Activated T-cell treated with anti-CD3 and anti-CD28 coated beads, Interleukin-2, amount 50 U/mL, for 72 hours (primary cell): Measurements from ENCODE around the gene CLCN4. TPM values are rescaled to one million over a fixed set of nuclear protein-coding genes. Genes with fewer than 3 reads are reported as not detected.
A peak's percentile ranks its signal among the peaks of the same experiment; 100 is the strongest.

Experiments used
- ATAC-seq, 2 donors: fragments of 150-1000 bp; cut with Tn5 transposase; replicated peaks in 1 of 2; 2 replicates each; pipeline ENCODE4 v1.10.0; 2021; ENCODE audit warnings: moderate library complexity in 2 of 2, mild to moderate bottlenecking in 1 of 2
- DNase-seq, 2 donors: peaks; one replicate each; pipeline ENCODE4 v3.0.0; 2021 to 2022; ENCODE audit warnings: mixed read lengths in 1 of 2
- H3K27ac Mint-ChIP-seq: one replicate; pipeline ENCODE4 v1.8.0; 2022; ENCODE audit warnings: mild to moderate bottlenecking, moderate library complexity, mixed read lengths
- H3K27me3 Mint-ChIP-seq: one replicate; pipeline ENCODE4 v1.8.0; 2022; ENCODE audit warnings: low read depth, mixed read lengths
- H3K36me3 Mint-ChIP-seq, 2 donors: one replicate each; pipeline ENCODE4 v1.8.0; 2022; ENCODE audit warnings: mixed read lengths in 2 of 2, mild to moderate bottlenecking in 1 of 2; ENCODE audit not compliant: insufficient read depth in 2 of 2
- H3K4me1 Mint-ChIP-seq: one replicate; pipeline ENCODE4 v1.8.0; 2022; ENCODE audit warnings: low read depth, mixed read lengths
- H3K4me3 Mint-ChIP-seq, 2 donors: one replicate each; pipeline ENCODE4 v1.8.0; 2022; ENCODE audit warnings: mild to moderate bottlenecking in 2 of 2, mixed read lengths in 2 of 2, moderate library complexity in 2 of 2
- H3K9me3 Mint-ChIP-seq, 2 donors: one replicate each; pipeline ENCODE4 v1.8.0; 2022; ENCODE audit warnings: mixed read lengths in 2 of 2
- total RNA-seq, 2 donors: library from RNA; stranded (reverse); gene quantifications; one replicate each; pipeline ENCODE4 v1.2.3, GENCODE V29; 2022

The CLCN4 gene
- total RNA-seq, 2 donors from 2014 or later: 0.02 to 0.19 TPM

GRCh38 chrX:10119399-10119990 is 37.3 kb upstream of the CLCN4 start:
- H3K4me1 Mint-ChIP-seq: peaks cover 31% of the 10 kb centered on the region
- DNase-seq (peak; percentile 67 to 69), ATAC-seq (peak; percentile 66 to 71)
- no peaks in the 10 kb centered on the region for H3K27me3 Mint-ChIP-seq
- no peaks in the 10 kb centered on the region for H3K9me3 Mint-ChIP-seq
- H3K27ac Mint-ChIP-seq: peak overlapping the region; percentile 31
- peak overlapping the region in 1 of 2 donors; percentile 6 for H3K4me3 Mint-ChIP-seq
- H3K36me3 Mint-ChIP-seq: peaks cover 0 to 2% of the 10 kb centered on the region in 2 donors

DNA sequence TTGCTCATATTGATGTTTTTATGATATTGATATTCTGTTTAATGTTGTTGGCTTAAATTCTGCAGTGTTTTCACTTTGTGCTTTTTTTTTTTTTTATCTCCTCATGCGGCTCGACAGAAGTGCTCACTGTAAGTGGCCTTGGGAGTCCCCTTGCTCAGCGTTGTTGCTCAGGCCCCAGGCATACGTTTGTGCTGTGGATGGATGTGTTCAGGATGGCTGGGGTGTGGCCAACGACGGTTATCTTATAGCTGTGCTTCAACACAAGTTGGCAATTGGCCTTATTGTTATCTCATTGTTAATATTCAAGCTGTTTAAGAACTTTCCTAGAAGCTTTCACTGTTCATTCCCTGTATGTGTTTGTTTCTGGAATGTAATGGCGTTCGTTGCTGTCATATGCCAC is 36.4 kb upstream of the CLCN4 start:
- DNase-seq: no peak
- Mint-ChIP-seq H3K9me3 (no peaks in the 10 kb centered on the region), H3K36me3 (peaks cover 0 to 2% of the 10 kb centered on the region in 2 donors), H3K4me3 (no peak overlapping the region), H3K27ac (no peak overlapping the region), H3K4me1 (peaks cover 31% of the 10 kb centered on the region), H3K27me3 (no peaks in the 10 kb centered on the region)
- no peak for ATAC-seq

- Mint-ChIP-seq H3K36me3 (peaks cover 0 to 2% of the 10 kb centered on the region in 2 donors), H3K27me3 (no peaks in the 10 kb centered on the region), H3K4me1 (peaks cover 31% of the 10 kb centered on the region), H3K9me3 (no peaks in the 10 kb centered on the region), H3K27ac (no peak overlapping the region), H3K4me3 (no peak overlapping the region)
- ATAC-seq: no peak
- DNase-seq: no peak
Observed at GRCh38 chrX:10120828-10121227, 35.9 kb upstream of the CLCN4 start.

- H3K4me3 Mint-ChIP-seq: no peak overlapping the region
- H3K27ac Mint-ChIP-seq: no peak overlapping the region
- peaks cover 0 to 2% of the 10 kb centered on the region in 2 donors for H3K36me3 Mint-ChIP-seq
Observed at GRCh38 chrX:10121787-10122186, 35.0 kb upstream of the CLCN4 start.

GRCh38 chrX:10124506-10125247 is 32.1 kb upstream of the CLCN4 start:
- Mint-ChIP-seq H3K9me3 (no peaks in the 10 kb centered on the region), H3K27ac (no peak overlapping the region), H3K4me3 (no peak overlapping the region), H3K36me3 (no peaks in the 10 kb centered on the region), H3K27me3 (no peaks in the 10 kb centered on the region), H3K4me1 (peaks cover 13% of the 10 kb centered on the region)
- no peak for ATAC-seq
- DNase-seq: no peak

More at GRCh38 chrX:10121787-10122186, 35.0 kb upstream of the CLCN4 start:
- ATAC-seq: no peak
- H3K27me3 Mint-ChIP-seq: no peaks in the 10 kb centered on the region
- peaks cover 31% of the 10 kb centered on the region for H3K4me1 Mint-ChIP-seq
- no peak for DNase-seq
- no peaks in the 10 kb centered on the region for H3K9me3 Mint-ChIP-seq

GRCh38 chrX:10125248-10125615 is 31.5 kb upstream of the CLCN4 start:
- Mint-ChIP-seq H3K9me3 (no peaks in the 10 kb centered on the region), H3K4me1 (peaks cover 13% of the 10 kb centered on the region), H3K27me3 (no peaks in the 10 kb centered on the region), H3K36me3 (no peaks in the 10 kb centered on the region), H3K27ac (no peak overlapping the region), H3K4me3 (no peak overlapping the region)
- DNase-seq: no peak
- ATAC-seq: no peak

- Mint-ChIP-seq H3K27ac (no peak overlapping the region), H3K36me3 (no peaks in the 10 kb centered on the region), H3K4me1 (peaks cover 13% of the 10 kb centered on the region), H3K27me3 (no peaks in the 10 kb centered on the region), H3K9me3 (no peaks in the 10 kb centered on the region), H3K4me3 (no peak overlapping the region)
- no peak for DNase-seq
- ATAC-seq: no peak
Observed at GRCh38 chrX:10126044-10126443, 30.7 kb upstream of the CLCN4 start.

DNA sequence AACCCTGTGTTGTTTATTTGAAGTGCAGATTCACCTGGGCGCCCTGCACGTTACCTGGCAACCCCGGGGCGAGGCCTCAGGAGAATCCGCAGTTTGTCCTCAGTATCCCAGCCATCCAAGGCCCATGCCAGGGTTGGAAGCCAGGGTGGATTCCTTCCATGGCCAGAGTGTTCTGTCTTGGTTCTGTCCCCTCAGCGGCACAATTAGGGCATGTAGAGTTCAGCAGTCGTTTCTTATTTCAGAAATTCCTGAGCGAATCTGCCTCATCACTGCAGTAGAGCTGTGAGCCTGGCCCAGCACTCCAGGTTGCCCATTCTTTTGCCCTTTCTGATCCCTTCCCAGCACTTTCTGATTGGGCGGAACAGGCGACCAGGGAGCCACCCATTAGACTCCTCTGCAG is 29.9 kb upstream of the CLCN4 start:
- ATAC-seq (no peak), DNase-seq (no peak)
- H3K4me1 Mint-ChIP-seq: peaks cover 7% of the 10 kb centered on the region
- H3K36me3 Mint-ChIP-seq: no peaks in the 10 kb centered on the region
- no peak overlapping the region for H3K4me3 Mint-ChIP-seq
- no peaks in the 10 kb centered on the region for H3K27me3 Mint-ChIP-seq
- no peaks in the 10 kb centered on the region for H3K9me3 Mint-ChIP-seq
- no peak overlapping the region for H3K27ac Mint-ChIP-seq

DNA sequence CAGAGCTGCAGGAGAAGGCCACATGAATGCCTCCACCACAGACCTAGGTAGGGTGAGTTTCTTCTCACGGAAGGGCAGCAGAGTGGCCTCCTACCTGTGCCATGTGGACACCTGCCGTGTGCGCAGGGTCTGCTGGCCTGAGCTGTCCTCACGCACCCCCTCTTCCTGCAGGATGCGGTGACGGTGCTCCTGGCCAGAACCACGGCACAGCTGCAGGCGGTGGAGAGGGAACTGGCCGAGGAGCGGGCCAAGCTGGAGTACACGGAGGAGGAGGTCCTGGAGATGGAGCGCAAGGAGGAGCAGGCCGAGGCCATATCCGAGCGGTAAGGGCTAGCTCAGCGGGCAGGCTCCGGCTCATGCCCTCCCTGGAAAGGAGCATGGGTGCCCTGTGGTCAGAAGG is 28.4 kb upstream of the CLCN4 start:
- no peak overlapping the region for H3K27ac Mint-ChIP-seq
- no peaks in the 10 kb centered on the region for H3K4me1 Mint-ChIP-seq
- H3K4me3 Mint-ChIP-seq: no peak overlapping the region
- ATAC-seq: no peak
- no peak for DNase-seq
- no peaks in the 10 kb centered on the region for H3K36me3 Mint-ChIP-seq
- H3K9me3 Mint-ChIP-seq: no peaks in the 10 kb centered on the region
- H3K27me3 Mint-ChIP-seq: no peaks in the 10 kb centered on the region

- DNase-seq (no peak), ATAC-seq (no peak)
- Mint-ChIP-seq H3K4me3 (no peak overlapping the region), H3K4me1 (no peaks in the 10 kb centered on the region), H3K27me3 (no peaks in the 10 kb centered on the region), H3K9me3 (no peaks in the 10 kb centered on the region), H3K27ac (no peak overlapping the region), H3K36me3 (peaks cover 0 to 2% of the 10 kb centered on the region in 2 donors)
Observed at GRCh38 chrX:10129229-10129628, 27.5 kb upstream of the CLCN4 start.

- DNase-seq (no peak), ATAC-seq (no peak)
- H3K36me3 Mint-ChIP-seq: peaks cover 0 to 2% of the 10 kb centered on the region in 2 donors
- no peaks in the 10 kb centered on the region for H3K4me1 Mint-ChIP-seq
- no peaks in the 10 kb centered on the region for H3K9me3 Mint-ChIP-seq
- no peak overlapping the region for H3K4me3 Mint-ChIP-seq
- H3K27ac Mint-ChIP-seq: peak overlapping the region; percentile 26
- H3K27me3 Mint-ChIP-seq: no peaks in the 10 kb centered on the region
Observed at GRCh38 chrX:10130354-10130753, 26.4 kb upstream of the CLCN4 start.

GRCh38 chrX:10133980-10134676 is 22.6 kb upstream of the CLCN4 start:
- Mint-ChIP-seq H3K27me3 (no peaks in the 10 kb centered on the region), H3K36me3 (peaks cover 0 to 2% of the 10 kb centered on the region in 2 donors), H3K9me3 (no peaks in the 10 kb centered on the region), H3K4me1 (no peaks in the 10 kb centered on the region), H3K27ac (no peak overlapping the region), H3K4me3 (no peak overlapping the region)
- ATAC-seq (no peak), DNase-seq (no peak)

DNA sequence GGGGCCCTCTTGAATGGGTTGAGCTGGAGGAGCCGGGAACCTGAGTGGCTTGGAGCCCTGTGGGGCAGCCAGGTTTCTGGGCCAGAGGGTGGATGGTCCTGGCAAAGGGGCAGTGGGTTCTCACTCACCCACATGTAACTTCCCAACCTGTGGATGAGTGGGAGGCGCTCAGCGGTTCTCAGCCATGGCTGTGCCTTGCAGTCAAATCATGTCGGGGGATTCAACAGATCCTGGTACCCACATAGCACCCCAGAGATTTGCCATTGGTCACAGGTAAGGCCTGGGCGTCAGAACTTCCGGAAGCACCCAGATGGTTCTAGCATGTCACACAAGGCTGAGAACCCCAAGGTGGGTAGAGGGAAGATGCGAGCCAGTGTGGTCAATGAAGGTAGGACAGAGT is 21.9 kb upstream of the CLCN4 start:
- Mint-ChIP-seq H3K4me3 (no peak overlapping the region), H3K27ac (no peak overlapping the region), H3K9me3 (no peaks in the 10 kb centered on the region), H3K36me3 (peaks cover 0 to 2% of the 10 kb centered on the region in 2 donors), H3K4me1 (no peaks in the 10 kb centered on the region), H3K27me3 (no peaks in the 10 kb centered on the region)
- ATAC-seq (no peak), DNase-seq (no peak)
